Measurements from ENCODE around the gene TROAP. TPM values are rescaled to one million over a fixed set of nuclear protein-coding genes. Genes with fewer than 3 reads are reported as not detected.

TROAP gene
- total and polyA plus RNA-seq, 9 donors, result 0.36 to 1.6 (median 0.75) TPM; not detected in 1

GRCh38 chr12:49327887-49328286 lies 4.8 kb downstream of the TROAP start:
- no peaks in the 10 kb centered on the region for H3K36me3 ChIP-seq
- no peaks in the 10 kb centered on the region for H3K27me3 ChIP-seq
- WGBS, 3 donors, result 87 to 95% (median 90%) methylated on average over 2 of the region's 2 CpGs
- TF ChIP-seq POLR2A (IDR thresholded peaks at IDR 0.05) (no peak), CTCF (IDR thresholded peaks at IDR 0.05) (no peak), EP300 (IDR thresholded peaks at IDR 0.05) (no peak)
- H3K27ac ChIP-seq, result no peak overlapping the region
- intact Hi-C loops (cut with DNase I), result no loop called here
- H3K9me3 ChIP-seq, result no peaks in the 10 kb centered on the region
- no peak for DNase-seq
- no peak overlapping the region for H3K4me3 ChIP-seq
- H3K4me1 ChIP-seq (ENCODE audit: insufficient read depth), result peaks cover 4% of the 10 kb centered on the region

GRCh38 chr12:49328816-49329215 lies 5.8 kb downstream of the TROAP start:
- H3K4me3 ChIP-seq, result no peak overlapping the region
- H3K9me3 ChIP-seq, result no peaks in the 10 kb centered on the region
- 95 to 96% (median 95%) methylated on average over 12 of the region's 12 CpGs for WGBS, 3 donors
- intact Hi-C loops (cut with DNase I), result no loop called here
- no peak for DNase-seq
- no peaks in the 10 kb centered on the region for H3K4me1 ChIP-seq (ENCODE audit: insufficient read depth)
- no peak overlapping the region for H3K27ac ChIP-seq
- TF ChIP-seq POLR2A (IDR thresholded peaks at IDR 0.05), result no peak
- no peak for TF ChIP-seq CTCF (IDR thresholded peaks at IDR 0.05)
- TF ChIP-seq EP300 (IDR thresholded peaks at IDR 0.05), result no peak
- H3K27me3 ChIP-seq, result no peaks in the 10 kb centered on the region
- no peaks in the 10 kb centered on the region for H3K36me3 ChIP-seq

- WGBS, 3 donors, result 92 to 94% (median 94%) methylated on average over 7 of the region's 7 CpGs
- intact Hi-C loops (cut with DNase I), result no loop called here
- TF ChIP-seq CTCF (IDR thresholded peaks at IDR 0.05) (no peak), POLR2A (IDR thresholded peaks at IDR 0.05) (no peak), EP300 (IDR thresholded peaks at IDR 0.05) (no peak)
- no peak for DNase-seq
- H3K27ac ChIP-seq, result no peak overlapping the region
- no peaks in the 10 kb centered on the region for H3K4me1 ChIP-seq (ENCODE audit: insufficient read depth)
- H3K4me3 ChIP-seq, result no peak overlapping the region
- H3K27me3 ChIP-seq, result no peaks in the 10 kb centered on the region
- no peaks in the 10 kb centered on the region for H3K36me3 ChIP-seq
- H3K9me3 ChIP-seq, result no peaks in the 10 kb centered on the region
These were observed 7.1 kb downstream of the TROAP start for GRCh38 chr12:49330032-49330619.

DNA sequence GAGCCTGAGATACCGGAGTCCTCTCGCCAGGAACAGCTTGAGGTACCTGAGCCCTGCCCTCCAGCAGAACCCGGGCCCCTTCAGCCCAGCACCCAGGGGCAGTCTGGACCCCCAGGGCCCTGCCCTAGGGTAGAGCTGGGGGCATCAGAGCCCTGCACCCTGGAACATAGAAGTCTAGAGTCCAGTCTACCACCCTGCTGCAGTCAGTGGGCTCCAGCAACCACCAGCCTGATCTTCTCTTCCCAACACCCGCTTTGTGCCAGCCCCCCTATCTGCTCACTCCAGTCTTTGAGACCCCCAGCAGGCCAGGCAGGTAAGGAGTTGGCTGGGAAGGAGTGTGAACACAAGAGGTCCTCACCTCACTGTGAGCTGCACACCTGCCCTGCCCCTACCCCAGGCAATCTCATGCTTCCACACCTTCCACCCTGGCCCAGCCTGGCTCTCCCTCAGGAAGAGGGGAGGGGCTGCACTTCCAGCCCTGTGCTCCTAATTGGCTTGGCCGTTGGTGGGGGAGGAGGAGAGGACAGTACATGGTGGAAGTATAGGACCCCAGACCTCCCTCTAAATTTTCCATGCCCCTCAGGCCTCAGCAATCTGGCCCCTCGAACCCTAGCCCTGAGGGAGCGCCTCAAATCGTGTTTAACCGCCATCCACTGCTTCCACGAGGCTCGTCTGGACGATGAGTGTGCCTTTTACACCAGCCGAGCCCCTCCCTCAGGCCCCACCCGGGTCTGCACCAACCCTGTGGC lies 7.8 kb downstream of the TROAP start:
- no peak for TF ChIP-seq CTCF (IDR thresholded peaks at IDR 0.05)
- no peak for TF ChIP-seq EP300 (IDR thresholded peaks at IDR 0.05)
- no peak for TF ChIP-seq POLR2A (IDR thresholded peaks at IDR 0.05)
- Histone ChIP-seq H3K4me1 (ENCODE audit: insufficient read depth) (no peaks in the 10 kb centered on the region), H3K27ac (no peak overlapping the region), H3K27me3 (no peaks in the 10 kb centered on the region), H3K36me3 (no peaks in the 10 kb centered on the region), H3K9me3 (no peaks in the 10 kb centered on the region), H3K4me3 (no peak overlapping the region)
- intact Hi-C loops (cut with DNase I), result no loop called here
- DNase-seq, result no peak
- WGBS, 3 donors, result 69 to 74% (median 73%) methylated on average over 14 of the region's 14 CpGs

All from ovary (tissue), 9 donors.